ENCODE measurements around the gene KIF4B.
"Not testable (repeated sequence)": the region's sequence is repeated elsewhere in the genome, so short reads cannot be mapped to it uniquely, and the experiment has no call there.

DNA sequence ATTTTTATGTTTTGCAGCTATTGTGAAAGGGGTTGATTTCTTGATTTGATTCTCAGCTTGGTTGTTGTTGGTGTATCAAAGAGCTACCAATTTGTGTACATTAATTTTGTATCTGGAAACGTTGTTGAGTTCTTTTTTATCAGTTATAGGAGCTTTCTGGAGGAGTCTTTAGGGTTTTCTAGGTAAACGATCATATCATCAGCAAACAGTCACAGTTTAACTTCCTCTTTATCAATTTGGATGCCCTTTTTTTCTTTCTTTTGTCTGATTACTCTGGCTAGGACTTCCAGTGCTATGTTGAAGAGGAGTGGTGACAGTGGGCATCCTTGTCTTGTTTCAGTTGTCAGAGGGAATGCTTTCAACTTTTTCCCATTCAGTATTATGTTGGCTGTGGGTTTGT lies 21.5 kb downstream of the KIF4B start:
- not testable (repeated sequence) for TF ChIP-seq TAF1 (IDR thresholded peaks at IDR 0.05; ENCODE audit: low read depth, low read length); CBX8 (IDR thresholded peaks at IDR 0.05; ENCODE audit: borderline replicate concordance, low read depth, low read length); POLR2AphosphoS5 (IDR thresholded peaks at IDR 0.05; ENCODE audit: low read depth, low read length); EZH2 (IDR thresholded peaks at IDR 0.05; ENCODE audit: low read depth, low read length, severe bottlenecking); JUND (IDR thresholded peaks at IDR 0.05; ENCODE audit: low read length); SUZ12 (IDR thresholded peaks at IDR 0.05; ENCODE audit: low read length); MAFK (IDR thresholded peaks at IDR 0.05; ENCODE audit: low read depth, low read length); JUN (IDR thresholded peaks at IDR 0.05; ENCODE audit: low read depth, low read length)
- TF ChIP-seq, protein P1, sequence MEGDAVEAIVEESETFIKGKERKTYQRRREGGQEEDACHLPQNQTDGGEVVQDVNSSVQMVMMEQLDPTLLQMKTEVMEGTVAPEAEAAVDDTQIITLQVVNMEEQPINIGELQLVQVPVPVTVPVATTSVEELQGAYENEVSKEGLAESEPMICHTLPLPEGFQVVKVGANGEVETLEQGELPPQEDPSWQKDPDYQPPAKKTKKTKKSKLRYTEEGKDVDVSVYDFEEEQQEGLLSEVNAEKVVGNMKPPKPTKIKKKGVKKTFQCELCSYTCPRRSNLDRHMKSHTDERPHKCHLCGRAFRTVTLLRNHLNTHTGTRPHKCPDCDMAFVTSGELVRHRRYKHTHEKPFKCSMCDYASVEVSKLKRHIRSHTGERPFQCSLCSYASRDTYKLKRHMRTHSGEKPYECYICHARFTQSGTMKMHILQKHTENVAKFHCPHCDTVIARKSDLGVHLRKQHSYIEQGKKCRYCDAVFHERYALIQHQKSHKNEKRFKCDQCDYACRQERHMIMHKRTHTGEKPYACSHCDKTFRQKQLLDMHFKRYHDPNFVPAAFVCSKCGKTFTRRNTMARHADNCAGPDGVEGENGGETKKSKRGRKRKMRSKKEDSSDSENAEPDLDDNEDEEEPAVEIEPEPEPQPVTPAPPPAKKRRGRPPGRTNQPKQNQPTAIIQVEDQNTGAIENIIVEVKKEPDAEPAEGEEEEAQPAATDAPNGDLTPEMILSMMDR (IDR thresholded peaks at IDR 0.05; ENCODE audit: control extremely low read depth in 1 of 3, insufficient read depth in 1 of 3, low read depth in 1 of 3, low read length in 3 of 3), result not testable (repeated sequence)

Data from H1 (cell line).